PC-9 (cell line): ENCODE measurements around the gene GNAL. TPM values are rescaled to one million over a fixed set of nuclear protein-coding genes. Genes with fewer than 3 reads are reported as not detected.

ENCODE experiments used
- BruUV-seq: library from RNA; stranded (reverse); fragments of 400-500 nt; replicated peaks from 2 replicates; lab custom pipeline; 2021; lab: Mats Ljungman, UMichigan
- CTCF ChIA-PET: fragments of 300-600 bp; sonication (Branson Sonifier 250); formaldehyde crosslinking; loops from one replicate; lab custom pipeline; 2022; ENCODE audit warnings: antibody characterized with exemption; lab: Charles Lee
- POLR2A ChIA-PET: fragments of 300-600 bp; sonication (Branson Sonifier 250); formaldehyde crosslinking; loops from one replicate; lab custom pipeline; 2022; ENCODE audit warnings: antibody characterized with exemption; ENCODE audit not compliant: unreplicated experiment; lab: Charles Lee
- DNase-seq, 2 experiments: peaks; one replicate each; pipeline versions ENCODE4 v3.0.0 to v3.0.0-alpha.2; 2015 to 2022; ENCODE audit warnings: mixed read lengths in 1 of 2
- H2AFZ ChIP-seq: fragments of 200-600 bp; sonication (generic); 2 replicates; pipeline ENCODE4 v1.8.1; 2017; ENCODE audit warnings: antibody characterized with exemption
- H3F3A ChIP-seq: fragments of 200-600 bp; sonication (generic); 2 replicates; pipeline ENCODE4 v1.8.1; 2017; ENCODE audit warnings: antibody characterized with exemption, mild to moderate bottlenecking, low read depth; ENCODE audit not compliant: insufficient read depth
- H3K27ac ChIP-seq: fragments of 200-600 bp; sonication (generic); 2 replicates; pipeline ENCODE4 v1.6.1; 2016; ENCODE audit warnings: mixed run types
- H3K27me3 ChIP-seq: fragments of 200-600 bp; sonication (generic); 2 replicates; pipeline ENCODE4 v1.6.1; 2016; ENCODE audit warnings: low read depth, mixed run types; ENCODE audit not compliant: insufficient read depth
- H3K36me3 ChIP-seq: fragments of 200-600 bp; sonication (generic); 2 replicates; pipeline ENCODE4 v1.6.1; 2016; ENCODE audit warnings: low read depth, mixed run types
- H3K4me1 ChIP-seq: fragments of 200-600 bp; sonication (generic); replicated peaks from 2 replicates; pipeline ENCODE4 v1.6.1; 2016; ENCODE audit warnings: mixed run types; ENCODE audit not compliant: insufficient read depth
- H3K4me2 ChIP-seq: fragments of 200-600 bp; sonication (generic); 2 replicates; pipeline ENCODE4 v1.6.1; 2017; ENCODE audit warnings: mixed run types
- H3K4me3 ChIP-seq: fragments of 200-600 bp; sonication (generic); 2 replicates; pipeline ENCODE4 v1.6.1; 2016; ENCODE audit warnings: mixed run types
- H3K79me2 ChIP-seq: fragments of 200-600 bp; sonication (generic); 2 replicates; pipeline ENCODE4 v1.6.1; 2017; ENCODE audit warnings: low read depth, mixed run types
- H3K9me2 ChIP-seq: fragments of 200-600 bp; sonication (generic); 2 replicates; pipeline ENCODE4 v1.8.1; 2017; ENCODE audit warnings: mild to moderate bottlenecking; ENCODE audit not compliant: insufficient read depth
- H3K9me3 ChIP-seq: fragments of 200-600 bp; sonication (generic); 2 replicates; pipeline ENCODE4 v1.8.1; 2016; ENCODE audit warnings: low read depth; ENCODE audit not compliant: insufficient read depth
- H4K20me1 ChIP-seq: fragments of 200-600 bp; sonication (generic); 2 replicates; pipeline ENCODE4 v1.8.1; 2017; ENCODE audit not compliant: insufficient read depth
- CTCF ChIP-seq: fragments of 200-600 bp; sonication (generic); conservative IDR thresholded peaks from 2 replicates; pipeline ENCODE4 v1.6.1; 2017; ENCODE audit warnings: mixed run types, antibody characterized with exemption, mild to moderate bottlenecking, moderate library complexity
- EZH2 ChIP-seq: fragments of 200-600 bp; sonication (generic); IDR thresholded peaks from 2 replicates; pipeline ENCODE4 v1.8.0; 2017; ENCODE audit warnings: antibody characterized with exemption, low read depth
- intact Hi-C: fragments of 100-400 bp; cut with micrococcal nuclease; formaldehyde crosslinking; loops from one replicate; pipeline ENCODE4 v1.10.0; 2022; ENCODE audit not compliant: unreplicated experiment
- total RNA-seq: library from RNA; stranded (reverse); gene quantifications from 2 replicates; pipeline ENCODE4 v1.2.3, GENCODE V29; 2021

Gene GNAL
- total RNA-seq, 1 experiment from 2014 or later, result 3.3 TPM

- H3K4me2 ChIP-seq, result 0 out of 2 replicates have a peak overlapping the region, but pooled peaks have one; percentile 17
- POLR2A ChIA-PET, result no interaction called here
Observed at GRCh38 chr18:11800566-11801334, 111.7 kb downstream of the GNAL start.

DNA sequence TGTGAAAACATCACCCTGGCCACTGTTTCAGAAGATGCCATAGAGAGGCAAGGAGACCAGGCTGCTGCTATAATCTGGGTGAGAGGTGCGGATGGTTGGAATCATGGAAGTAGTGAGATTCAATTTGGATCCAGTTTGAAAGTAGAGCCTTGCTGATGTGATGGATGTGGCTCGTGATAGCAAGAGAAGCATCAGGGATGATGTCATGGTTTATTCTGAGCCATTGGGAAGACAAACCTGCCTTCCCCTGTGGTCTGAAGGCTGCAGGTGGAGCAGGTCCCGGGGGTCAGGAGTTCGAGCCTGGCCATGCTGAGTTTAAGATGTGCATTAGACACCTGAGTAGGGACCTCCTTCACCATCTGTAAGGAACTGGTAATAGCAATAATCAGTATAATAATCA is 112.5 kb downstream of the GNAL start:
- ChIA-PET POLR2A (no interaction called here), CTCF (no interaction called here)
- intact Hi-C loops, result loop anchor here (10.0 kb wide), 2 partner anchors 103 to 193 kb away; partner anchors contain the start of gene MPPE1
- peaks cover 11% of the 10 kb centered on the region; the same call in 1 of the 2 replicates for H3F3A ChIP-seq
- no peaks in the 10 kb centered on the region for H4K20me1 ChIP-seq
- no peaks in the 10 kb centered on the region for H3K36me3 ChIP-seq
- no peaks in the 10 kb centered on the region for H3K9me2 ChIP-seq
- TF ChIP-seq EZH2 (no peak), CTCF (no peak)
- no peak overlapping the region for H3K27ac ChIP-seq
- no peak for DNase-seq
- no peak overlapping the region for H2AFZ ChIP-seq
- H3K27me3 ChIP-seq, result no peaks in the 10 kb centered on the region
- H3K4me1 ChIP-seq, result peaks cover 19% of the 10 kb centered on the region
- H3K9me3 ChIP-seq, result no peaks in the 10 kb centered on the region; the same call in 1 of the 2 replicates
- no peak overlapping the region for H3K4me3 ChIP-seq
- H3K4me2 ChIP-seq, result 0 out of 2 replicates have a peak overlapping the region, but pooled peaks have one; percentile 17
- no TSS peak for BruUV-seq
- no peaks in the 10 kb centered on the region for H3K79me2 ChIP-seq

More at GRCh38 chr18:11800566-11801334, 111.7 kb downstream of the GNAL start:
- Histone ChIP-seq H2AFZ (peak overlapping the region; percentile 57; the same call in 1 of the 2 replicates), H4K20me1 (no peaks in the 10 kb centered on the region), H3K36me3 (no peaks in the 10 kb centered on the region), H3K27me3 (no peaks in the 10 kb centered on the region), H3K4me1 (peaks cover 12% of the 10 kb centered on the region), H3K9me3 (no peaks in the 10 kb centered on the region; the same call in 1 of the 2 replicates), H3F3A (peaks cover 7% of the 10 kb centered on the region; the same call in 1 of the 2 replicates), H3K9me2 (no peaks in the 10 kb centered on the region), H3K79me2 (no peaks in the 10 kb centered on the region), H3K4me3 (no peak overlapping the region), H3K27ac (0 out of 2 replicates have a peak overlapping the region, but pooled peaks have one; percentile 31)
- peak in 1 of 2 experiments; percentile 80 for DNase-seq
- CTCF ChIA-PET, result no interaction called here
- BruUV-seq, result no TSS peak
- no peak for TF ChIP-seq EZH2
- intact Hi-C loops, result loop anchor here (10.0 kb wide), 2 partner anchors 104 to 194 kb away; partner anchors contain the start of gene MPPE1

DNA sequence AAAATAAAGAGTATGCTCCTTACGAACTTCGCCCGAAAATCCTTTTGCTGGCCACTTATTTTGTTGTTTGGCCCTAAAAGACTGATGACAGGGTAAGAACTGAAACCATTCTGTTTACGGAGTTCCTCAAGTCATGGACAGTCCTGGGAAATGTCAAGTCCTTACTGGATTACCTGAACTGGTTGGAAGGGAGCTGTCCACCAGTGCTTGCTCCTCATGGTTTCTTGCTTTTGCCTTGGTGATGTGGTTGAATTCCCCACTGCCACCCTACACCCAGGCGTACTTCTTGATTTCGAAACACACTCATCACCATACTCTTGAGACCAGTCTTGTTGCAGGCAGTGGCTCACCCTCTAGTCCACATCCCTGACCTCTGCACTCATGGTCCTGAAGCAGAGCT is 113.1 kb downstream of the GNAL start:
- H2AFZ ChIP-seq, result no peak overlapping the region
- H3K4me3 ChIP-seq, result no peak overlapping the region
- H3K4me1 ChIP-seq, result peaks cover 25% of the 10 kb centered on the region
- H3F3A ChIP-seq, result peaks cover 14% of the 10 kb centered on the region; the same call in 1 of the 2 replicates
- BruUV-seq, result no TSS peak
- H3K9me3 ChIP-seq, result peaks cover 1% of the 10 kb centered on the region; the same call in 1 of the 2 replicates
- no peaks in the 10 kb centered on the region for H3K36me3 ChIP-seq
- no peaks in the 10 kb centered on the region for H4K20me1 ChIP-seq
- no peaks in the 10 kb centered on the region for H3K27me3 ChIP-seq
- no peaks in the 10 kb centered on the region for H3K79me2 ChIP-seq
- H3K4me2 ChIP-seq, result no peak overlapping the region
- POLR2A ChIA-PET, result no interaction called here
- no peaks in the 10 kb centered on the region for H3K9me2 ChIP-seq
- TF ChIP-seq EZH2, result no peak
- no peak for TF ChIP-seq CTCF
- CTCF ChIA-PET, result no interaction called here
- intact Hi-C loops, result loop anchor here (10.0 kb wide), 2 partner anchors 103 to 193 kb away; partner anchors contain the start of gene MPPE1
- DNase-seq, result no peak
- no peak overlapping the region for H3K27ac ChIP-seq
